HG03108 (cell line): ENCODE data around the gene TSHZ2.

ENCODE experiments used
- ATAC-seq: cut with Tn5 transposase; IDR thresholded peaks from one replicate; pipeline ENCODE4 v1.9.1; 2021; ENCODE audit warnings: moderate library complexity; ENCODE audit not compliant: unreplicated experiment

The TSHZ2 gene

DNA sequence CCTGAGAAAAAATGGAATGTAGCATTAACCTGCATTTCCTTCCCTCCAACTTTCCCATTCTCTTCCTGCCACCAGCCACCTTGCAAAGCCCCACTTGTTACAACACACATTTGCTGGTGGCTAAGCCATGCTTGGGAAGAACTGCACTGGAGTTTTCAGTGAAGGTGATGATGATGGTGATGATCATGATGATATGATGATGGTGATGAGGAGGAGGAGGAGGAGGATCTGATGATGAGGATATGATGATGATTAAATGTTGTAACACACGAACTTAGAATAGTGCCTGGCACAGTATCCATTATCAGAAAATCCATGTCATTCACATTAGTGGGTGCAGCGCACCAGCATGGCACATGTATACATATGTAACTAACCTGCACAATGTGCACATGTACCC lies 297.2 kb downstream of the TSHZ2 start:
- no peak for ATAC-seq

DNA sequence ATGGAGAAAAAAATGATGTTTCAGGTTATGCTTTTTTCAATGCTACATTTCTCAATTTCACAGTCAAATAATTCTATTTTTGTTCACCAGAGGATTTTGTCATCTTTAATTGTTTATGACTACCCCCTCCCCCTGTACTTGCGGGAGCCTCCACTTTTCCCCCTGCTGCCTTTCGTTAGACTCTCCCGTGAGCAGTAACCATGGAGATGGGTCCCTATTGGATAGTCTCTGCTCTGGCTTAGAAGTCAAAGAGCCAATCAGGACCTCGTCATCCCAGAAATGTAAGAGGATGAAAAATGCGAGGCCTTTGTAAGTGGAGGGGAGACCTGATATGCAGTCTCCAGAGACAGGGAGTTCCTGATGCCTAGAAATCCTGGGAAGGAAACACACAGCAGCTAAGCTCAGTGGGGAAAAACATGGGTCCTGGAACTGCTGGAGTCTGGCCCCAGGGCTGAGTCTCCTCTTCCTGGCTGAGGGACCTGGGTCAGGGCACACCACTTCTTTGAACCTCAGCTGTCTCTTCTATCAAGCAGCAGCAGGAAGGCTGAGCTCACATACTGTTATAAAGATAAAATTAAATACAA lies 298.7 kb downstream of the TSHZ2 start:
- no peak for ATAC-seq

DNA sequence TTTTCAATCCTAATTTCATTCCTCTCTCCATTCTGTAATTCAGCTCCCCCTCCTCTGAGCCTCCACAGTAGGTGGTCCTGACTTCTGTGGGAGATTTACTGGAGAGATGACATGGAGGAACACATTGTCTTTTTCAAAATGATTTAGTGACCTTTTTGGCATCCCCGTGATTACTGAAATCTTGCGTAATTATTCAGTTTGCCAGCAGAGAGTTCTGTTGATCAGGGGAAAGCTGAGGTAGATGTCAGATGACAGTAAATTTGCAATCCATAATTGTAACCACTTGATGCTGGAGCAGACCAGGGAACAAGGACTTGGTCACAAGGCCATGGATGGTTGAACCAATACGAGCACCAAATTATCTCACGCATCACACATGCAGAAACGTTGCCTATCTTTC lies 302.2 kb downstream of the TSHZ2 start:
- ATAC-seq, result no peak

DNA sequence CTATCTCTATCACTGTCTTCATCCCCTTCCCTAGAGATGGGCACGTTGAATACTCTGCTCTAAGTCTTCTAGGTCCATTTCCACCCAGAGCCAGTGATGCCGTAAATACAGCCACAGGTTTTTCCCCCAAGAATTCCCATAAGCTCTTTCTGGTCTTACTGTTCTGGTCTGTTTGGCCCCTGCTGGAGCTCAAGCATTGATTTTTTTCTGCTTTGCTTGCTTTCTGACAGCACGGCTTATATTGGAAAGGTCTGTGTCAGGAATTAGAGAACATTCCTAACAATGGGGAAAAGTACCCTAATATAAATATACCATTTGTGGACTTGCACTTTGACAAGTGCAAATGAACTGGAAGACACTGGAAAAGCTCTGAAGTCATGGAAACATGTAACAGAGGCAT lies 302.6 kb downstream of the TSHZ2 start:
- no peak for ATAC-seq

DNA sequence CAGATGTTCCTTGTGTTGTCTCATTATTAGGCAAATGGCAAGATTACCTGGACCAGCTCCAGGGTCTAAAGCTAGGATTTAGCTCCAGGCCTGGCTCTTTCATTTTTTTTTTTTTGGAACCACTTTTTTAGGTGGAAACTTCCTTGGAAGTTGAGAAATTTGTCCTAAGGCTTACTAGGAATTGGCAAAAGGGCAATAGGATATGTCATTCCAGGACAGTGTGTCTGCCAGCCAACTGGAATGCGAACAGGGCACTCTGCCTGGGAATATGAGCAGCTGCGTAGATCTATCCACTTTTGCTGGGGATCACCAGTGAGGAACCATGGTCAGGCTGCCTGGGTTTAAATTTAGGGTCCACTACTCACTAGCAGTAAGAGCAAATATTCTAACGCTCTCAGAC lies 304.0 kb downstream of the TSHZ2 start:
- no peak for ATAC-seq

DNA sequence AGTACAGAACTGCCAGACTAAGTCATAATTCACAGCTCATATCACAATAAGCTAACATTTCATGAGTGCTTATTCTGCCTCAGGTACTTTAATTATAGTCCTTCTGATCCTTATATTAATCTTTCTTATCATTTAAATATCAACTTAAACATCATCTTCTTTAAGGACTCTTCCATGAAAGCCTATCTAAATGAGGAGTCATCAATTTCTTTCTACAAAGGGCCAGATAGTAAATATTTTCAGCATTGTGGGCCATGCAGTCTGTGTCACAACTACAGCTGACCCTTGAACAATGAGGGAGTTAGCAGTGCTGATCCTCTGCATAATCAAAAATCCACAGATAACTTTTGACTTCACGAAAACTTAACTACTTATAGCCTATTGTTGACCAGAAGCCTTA lies 306.4 kb downstream of the TSHZ2 start:
- no peak for ATAC-seq

DNA sequence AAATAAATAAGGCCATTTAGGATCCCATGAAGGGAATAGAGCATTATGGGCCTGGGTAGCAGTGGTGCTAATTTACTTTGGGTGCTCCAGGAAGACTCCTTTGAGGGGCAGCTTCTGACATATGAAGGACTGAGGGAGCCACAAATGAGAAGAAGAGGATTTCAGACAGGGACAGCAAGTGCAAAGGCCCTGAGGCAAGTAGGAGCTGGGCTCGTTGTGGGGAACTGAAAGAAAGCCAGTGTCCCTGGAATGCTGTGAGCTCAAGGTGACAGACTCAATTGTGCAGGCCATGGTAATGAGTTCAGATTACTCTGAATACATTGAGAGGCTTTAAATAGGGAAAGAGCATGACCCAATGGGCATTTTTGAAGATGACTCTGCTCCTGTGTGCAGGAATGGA lies 307.6 kb downstream of the TSHZ2 start:
- no peak for ATAC-seq

DNA sequence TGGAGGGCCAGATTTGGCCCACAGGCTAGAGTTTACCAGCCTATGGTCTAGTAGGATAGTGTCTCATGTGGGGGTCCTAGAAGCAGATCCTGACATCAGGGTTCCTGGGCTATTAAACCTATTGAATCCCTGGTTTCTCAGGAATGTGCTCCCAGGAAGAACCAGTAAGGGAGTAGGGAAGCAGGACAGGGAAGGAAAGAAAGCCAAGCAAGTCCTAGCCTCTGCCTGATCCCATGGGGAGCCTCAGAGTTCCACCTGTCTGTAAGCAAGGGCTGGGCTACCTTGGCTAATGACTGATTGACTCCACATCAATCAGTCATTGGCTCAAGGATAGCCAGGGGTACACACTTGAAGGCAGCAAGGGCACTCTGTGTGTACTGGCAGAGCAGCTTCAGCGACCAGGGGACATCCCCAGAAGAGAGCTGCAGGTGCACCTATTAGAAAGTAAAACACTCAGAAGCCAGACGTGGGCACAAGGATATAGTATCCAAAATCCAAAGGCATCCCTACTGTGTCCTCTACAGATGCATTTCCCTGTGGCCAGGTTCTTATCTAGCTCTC lies 309.5 kb downstream of the TSHZ2 start:
- no peak for ATAC-seq

DNA sequence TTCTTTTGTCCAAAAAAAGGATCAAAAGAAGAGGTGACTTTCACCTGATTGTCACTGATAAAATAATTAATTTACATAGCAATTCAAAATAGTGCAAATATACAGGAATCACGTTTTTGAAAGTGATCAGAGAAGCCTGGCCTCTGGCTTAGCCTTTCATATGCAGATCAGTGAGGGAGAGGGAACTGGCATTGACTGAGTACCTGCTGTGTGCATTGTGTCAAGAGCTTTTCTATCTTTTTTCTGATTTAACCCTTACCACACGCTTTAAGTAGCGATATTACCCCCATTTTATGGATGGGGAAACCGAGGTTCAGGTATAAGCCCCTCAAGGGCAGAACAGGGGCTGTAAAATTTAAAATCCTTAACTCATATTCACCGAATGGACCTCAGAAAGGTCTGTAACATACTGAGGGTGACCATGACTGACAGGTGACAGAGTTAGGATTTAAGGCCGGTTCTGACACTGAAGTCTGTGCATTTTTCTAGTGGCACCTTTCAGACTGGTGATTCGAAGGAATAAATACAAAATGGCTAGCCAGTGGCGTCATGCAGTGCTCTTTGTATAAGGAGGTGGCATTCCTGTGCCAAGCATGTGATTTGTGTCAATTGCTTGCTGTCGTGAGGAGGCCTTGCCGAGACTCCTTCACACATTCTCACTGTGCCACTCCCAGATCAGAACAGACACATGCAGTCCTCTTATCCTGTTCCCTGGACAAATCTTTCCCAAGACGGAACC lies 310.2 kb downstream of the TSHZ2 start:
- no peak for ATAC-seq

DNA sequence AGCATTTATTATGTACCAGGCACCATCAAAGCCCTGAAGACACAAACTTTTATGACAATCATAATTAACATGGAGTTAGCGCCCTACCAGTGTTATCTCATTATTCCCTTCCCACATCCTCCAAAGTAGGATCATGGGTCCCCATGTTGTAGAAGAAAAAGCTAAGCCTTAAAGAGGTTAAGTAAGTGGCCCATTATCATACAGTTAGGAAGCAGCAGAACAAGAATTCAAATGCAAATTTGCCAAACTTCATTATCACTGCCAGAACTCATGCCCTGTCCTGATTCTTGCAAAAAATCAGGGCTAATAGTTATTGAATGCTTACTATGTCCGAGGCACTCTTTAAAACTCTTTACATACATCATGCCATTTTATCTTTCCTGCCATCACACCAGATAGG lies 310.9 kb downstream of the TSHZ2 start:
- ATAC-seq, result no peak

DNA sequence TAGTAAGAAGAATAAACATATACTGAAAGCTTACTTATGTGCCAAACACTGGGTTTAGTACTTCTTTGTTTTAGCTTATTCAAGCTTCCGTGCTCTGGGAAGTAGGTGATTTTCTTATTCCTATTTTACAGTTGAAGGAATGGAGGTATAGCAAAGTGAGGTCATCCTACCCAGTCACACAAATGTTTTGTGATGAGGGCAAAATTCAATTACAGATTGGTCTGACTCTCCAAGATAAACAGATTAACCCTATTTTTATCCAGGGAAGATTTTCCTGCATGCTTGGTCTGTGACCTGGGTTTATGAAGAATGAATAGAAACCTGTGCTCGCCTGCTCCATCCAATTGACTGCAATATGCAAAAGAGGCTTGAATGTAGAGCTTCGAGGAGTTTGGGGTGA lies 311.4 kb downstream of the TSHZ2 start:
- ATAC-seq, result no peak

DNA sequence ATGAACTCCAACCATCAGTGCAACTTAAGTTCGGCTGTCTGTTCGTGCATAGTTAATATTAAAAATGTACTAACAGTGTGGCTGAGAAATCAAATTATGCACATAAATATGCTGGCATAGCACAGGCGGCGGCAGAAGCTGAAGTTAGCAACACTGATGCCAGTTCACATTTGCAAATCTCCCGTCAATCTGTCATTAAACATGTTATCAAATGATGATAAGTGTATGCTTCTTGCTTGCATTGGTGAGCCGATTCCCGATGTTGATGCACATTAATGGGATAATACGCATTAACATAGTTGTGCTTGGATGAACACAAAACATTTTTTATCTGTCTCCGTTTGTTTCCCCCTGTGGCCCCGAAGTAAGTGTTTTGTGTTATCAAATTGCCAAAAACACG lies 312.1 kb downstream of the TSHZ2 start:
- no peak for ATAC-seq

DNA sequence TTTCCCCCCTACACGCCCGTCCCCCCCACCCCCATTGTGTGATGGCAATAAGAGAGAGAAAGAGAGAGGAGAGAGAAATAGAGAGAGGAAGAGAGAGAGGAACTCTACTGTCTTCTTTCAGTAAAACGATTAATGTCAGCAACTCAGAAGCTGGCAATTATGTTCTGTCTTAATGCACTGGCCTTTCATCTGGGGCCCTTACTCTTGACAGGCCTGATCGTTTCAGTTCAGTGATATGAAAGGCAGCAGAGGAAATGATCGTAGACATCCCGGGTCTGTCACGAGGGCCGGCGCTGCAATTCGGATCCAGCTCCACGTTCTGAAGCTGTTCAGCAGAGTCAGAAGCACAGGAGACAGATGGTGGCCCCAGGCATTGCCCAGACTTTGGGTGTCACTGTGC lies 312.5 kb downstream of the TSHZ2 start:
- no peak for ATAC-seq

DNA sequence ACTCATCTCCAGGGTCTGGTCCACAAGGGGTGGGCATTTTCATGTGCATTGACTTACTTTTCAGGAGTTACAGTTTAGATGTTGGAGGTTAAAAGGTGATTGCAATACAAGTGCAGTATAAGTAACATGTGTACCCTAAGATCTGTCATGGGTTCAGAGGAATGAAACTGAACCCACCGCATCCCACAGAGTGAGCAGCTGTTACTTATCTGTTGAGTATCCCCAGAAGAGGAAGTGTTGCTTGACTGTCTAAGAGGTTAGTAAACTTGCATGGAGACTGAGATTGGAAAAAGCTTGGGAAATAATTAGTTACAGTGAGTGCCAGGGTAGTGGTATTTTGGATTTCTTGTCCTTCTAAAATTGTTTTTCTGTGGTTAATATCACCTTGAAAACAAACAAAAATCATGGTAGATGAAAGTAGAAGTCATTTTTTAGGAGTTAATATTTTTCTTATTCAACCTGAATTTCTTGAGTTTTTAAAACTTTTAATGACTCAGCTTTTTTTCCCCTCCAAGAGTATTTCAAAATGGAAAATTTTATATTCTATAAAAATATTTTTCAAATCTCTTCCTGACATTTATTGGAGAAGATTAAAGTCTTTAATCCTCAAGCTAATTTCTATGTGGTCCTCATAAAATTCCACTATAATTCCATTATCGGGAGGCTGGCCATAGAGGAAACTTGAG lies 315.3 kb downstream of the TSHZ2 start:
- ATAC-seq, result no peak

DNA sequence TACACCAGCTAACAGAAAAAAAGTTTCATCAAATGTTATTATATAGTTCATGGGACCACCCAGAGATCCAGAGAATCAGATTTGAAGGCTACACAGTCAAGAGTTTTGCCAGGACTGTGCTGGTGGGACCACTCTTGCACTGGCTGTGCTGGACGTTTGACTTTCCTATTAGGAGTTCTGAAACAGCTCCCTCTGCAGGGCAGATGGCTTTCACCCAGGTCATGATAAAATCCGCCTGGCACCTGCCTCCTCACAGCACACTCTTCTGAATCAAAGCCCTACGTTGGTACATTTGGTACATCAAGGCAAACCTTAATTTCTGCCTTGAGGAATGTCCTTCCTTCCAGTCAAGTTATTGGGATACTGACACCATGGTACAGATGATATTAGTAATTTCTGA lies 319.4 kb downstream of the TSHZ2 start:
- ATAC-seq, result no peak

DNA sequence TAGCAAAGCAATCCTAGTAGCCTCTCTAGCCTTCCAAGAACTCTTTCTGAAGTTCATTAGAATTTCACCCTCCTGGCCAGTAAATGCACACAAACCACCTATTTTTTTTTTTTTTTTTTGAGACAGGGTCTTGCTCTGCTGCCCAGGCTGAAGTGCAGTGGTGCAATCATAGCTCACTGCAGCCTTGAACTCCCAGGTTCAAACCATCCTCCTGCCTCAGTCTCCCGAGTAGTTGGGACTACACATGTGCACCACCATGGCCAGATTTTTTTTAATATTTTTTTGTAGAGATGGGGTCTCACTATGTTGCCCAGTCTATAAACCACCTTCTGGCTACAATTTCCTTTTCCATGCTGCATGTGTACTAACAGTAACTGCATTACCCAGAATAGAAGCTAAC lies 320.2 kb downstream of the TSHZ2 start:
- ATAC-seq, result no peak

DNA sequence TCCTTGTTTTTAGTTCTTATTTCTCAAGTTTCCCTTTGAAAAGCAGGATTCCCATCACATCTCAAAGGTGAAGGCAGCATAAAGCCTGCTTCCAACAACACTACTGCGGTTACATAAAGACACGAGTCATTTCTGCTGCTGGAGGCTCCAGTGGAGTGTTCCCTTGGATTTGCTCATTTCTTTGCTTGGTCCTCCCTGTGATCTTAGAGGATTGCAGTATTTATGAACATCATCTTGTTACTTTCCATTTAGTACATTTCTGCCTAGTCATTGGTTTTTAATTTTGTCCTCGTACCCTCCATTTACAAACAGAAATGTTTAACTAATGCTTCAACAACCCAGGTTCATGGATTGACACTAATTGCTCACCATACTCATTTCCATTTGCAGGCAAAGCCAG lies 322.6 kb downstream of the TSHZ2 start:
- no peak for ATAC-seq

DNA sequence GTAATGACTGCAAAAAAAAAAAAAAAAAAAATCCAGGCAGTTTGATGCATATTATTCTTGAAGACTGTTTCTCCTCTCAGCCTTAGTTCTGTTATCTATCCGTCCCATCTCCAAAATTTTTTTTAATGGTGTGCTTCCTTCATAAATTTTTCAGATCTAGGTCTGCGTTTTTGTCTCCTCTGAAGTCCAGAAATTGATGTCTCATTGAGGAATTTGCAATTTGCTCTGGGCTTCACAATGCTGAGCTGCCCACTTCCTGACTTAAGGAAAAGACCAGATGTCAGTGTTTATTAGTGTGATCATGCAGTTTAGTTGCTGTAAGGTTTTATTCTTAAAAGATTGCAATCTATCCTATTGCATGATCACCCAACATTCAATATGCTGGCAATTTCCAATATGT lies 323.9 kb downstream of the TSHZ2 start:
- ATAC-seq, result no peak

DNA sequence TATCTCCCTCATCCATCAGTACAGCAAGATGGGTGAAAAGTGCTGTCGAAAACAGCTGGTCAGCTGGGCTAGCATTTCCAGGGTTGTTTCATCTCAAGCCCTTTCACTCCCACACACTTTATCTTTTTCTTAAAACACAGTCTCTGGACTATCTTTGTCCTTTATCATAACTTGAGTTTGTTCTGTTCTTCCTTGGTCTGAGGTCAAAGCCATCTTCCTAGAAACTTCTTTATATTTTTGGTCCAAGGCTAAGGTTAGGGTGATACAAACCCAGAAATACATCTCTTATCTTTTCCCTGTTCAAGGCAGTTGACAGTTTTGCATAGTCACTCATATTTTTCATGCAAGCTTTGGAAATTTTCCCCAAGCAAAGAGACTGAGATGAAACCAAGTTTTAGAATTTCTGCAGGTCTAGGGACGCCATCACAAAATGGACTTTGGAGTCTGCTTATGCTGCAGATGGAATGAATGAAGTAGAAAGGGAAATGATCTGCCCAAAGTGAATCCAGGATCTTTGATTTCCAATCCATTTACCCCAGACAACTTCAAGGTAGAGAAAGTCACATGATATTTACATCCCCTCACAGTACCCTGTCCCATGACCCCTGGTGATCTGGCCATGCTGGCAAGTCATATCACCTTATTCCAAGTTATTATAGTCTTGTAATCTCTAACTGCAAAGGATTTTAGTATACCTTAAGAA lies 324.4 kb downstream of the TSHZ2 start:
- no peak for ATAC-seq

DNA sequence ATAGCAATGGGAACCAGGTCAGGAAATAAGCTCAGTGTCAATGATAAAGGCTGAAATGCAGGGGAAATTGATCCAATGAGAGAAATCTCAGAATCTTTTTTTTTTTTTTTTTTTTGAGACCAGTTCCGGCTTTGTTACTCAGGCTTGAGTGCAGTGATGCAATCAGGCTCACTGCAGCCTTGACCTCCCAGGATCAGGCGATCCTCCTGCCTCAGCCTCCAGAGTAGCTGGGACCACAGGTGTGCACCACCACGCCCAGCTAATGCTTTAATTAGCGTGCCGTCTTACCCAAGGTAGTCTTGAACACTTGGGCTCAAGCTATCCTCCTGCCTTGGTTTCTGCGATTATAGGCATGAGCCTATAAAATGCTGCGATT lies 325.0 kb downstream of the TSHZ2 start:
- ATAC-seq, result no peak

DNA sequence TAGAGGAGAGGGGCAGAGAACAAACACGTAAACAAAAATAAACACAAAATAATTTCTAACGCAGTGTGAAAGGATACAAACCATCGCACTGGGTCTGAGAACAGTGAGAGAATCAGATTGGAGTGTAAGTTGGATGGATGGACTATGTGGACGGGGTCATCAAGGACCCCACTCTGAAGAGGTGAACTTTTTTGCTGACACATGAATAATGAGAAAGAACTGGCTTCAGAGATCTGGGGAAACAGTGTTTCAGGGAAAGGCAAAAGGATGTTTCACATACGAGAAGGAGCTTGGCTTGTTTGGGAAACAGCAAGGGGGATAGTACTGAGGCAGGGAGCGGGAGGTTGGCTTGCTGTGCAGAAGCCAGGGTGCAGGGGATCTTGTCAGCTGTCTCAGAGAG lies 326.1 kb downstream of the TSHZ2 start:
- ATAC-seq, result no peak

DNA sequence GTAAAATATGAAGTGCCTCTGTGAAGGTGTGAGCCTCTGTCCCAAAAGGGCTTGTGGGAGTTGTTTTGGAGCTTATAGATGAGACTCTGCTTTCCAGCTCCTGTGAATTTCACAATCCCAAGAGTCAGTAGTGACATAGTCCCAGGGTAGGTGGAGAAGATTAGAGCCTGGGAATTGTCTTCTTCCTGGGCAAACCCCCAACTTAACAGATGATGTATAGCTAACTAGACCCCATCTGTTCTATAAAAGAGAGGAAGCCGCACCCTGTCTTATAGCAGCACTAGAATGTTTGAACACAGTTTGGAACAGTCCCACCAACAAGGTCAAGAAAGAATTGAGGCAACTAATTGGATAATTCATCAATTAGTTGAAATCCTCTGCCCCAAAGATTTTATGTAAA lies 326.8 kb downstream of the TSHZ2 start:
- ATAC-seq, result no peak
